K562 (cell line): Measurements from ENCODE around the gene TLDC2. TPM values are rescaled to one million over a fixed set of nuclear protein-coding genes. Genes with fewer than 3 reads are reported as not detected.
A peak's percentile ranks its signal among the peaks of the same experiment; 100 is the strongest.

Experiments
- ATAC-seq: fragments of 200-7000 bp; cut with Tn5 transposase; 3 replicates; pipeline ENCODE4 v1.9.1; 2020; ENCODE audit warnings: moderate library complexity
- BruUV-seq: library from RNA; stranded (reverse); fragments of 400-500 nt; replicated peaks from 2 replicates; lab custom pipeline; 2021; lab: Mats Ljungman, UMichigan
- CTCF ChIA-PET: fragments of 300-600 bp; formaldehyde crosslinking; extraction: SDS; loops from one replicate; lab custom pipeline; 2021; ENCODE audit warnings: low intra/inter-chr PET ratio; lab: Yijun Ruan, JAX
- POLR2A ChIA-PET: fragments of 300-600, 350-650 bp; sonication (Branson Sonifier 250); formaldehyde crosslinking; extraction: SDS; loops from one replicate; lab custom pipeline; 2021; ENCODE audit warnings: antibody characterized with exemption, inconsistent platforms; lab: Yijun Ruan, JAX
- DNase-seq, 4 experiments: peaks; one replicate each; pipeline versions ENCODE4 v3.0.0 to v3.0.0-alpha.2; 2011 to 2018; ENCODE audit warnings: low spot score in 3 of 4, mixed read lengths in 3 of 4; ENCODE audit errors: extremely low read depth in 1 of 4
- FAIRE-seq: peaks from 2 replicates; lab custom pipeline; 2011; peaks lifted over from hg19 to GRCh38; lab: Jason Lieb, UNC
- H2AFZ ChIP-seq: 2 replicates; pipeline ENCODE4 v1.6.0; 2011; ENCODE audit warnings: low read depth, low read length, control low read depth, inconsistent platforms
- H3K27ac ChIP-seq: fragments of 200-600 bp; 3 replicates; pipeline ENCODE4 v1.8.0; 2011; ENCODE audit warnings: low read depth, mild to moderate bottlenecking, control low read depth, inconsistent platforms, low read length, moderate library complexity, mixed read lengths; ENCODE audit errors: extremely low read depth
- H3K27me3 ChIP-seq, 2 experiments: fragments of 300-600 bp in 1 of 2; 2 replicates in 1 of 2; 3 replicates in 1 of 2; pipeline versions ENCODE4 v1.6.0 to v1.8.0; 2011; ENCODE audit warnings: inconsistent platforms in 2 of 2, low read length in 2 of 2, mild to moderate bottlenecking in 1 of 2, mixed read lengths in 1 of 2, moderate library complexity in 1 of 2; ENCODE audit not compliant: control insufficient read depth in 2 of 2, insufficient read depth in 2 of 2
- H3K36me3 ChIP-seq: fragments of 300-600 bp; 3 replicates; pipeline ENCODE4 v1.8.0; 2011; ENCODE audit warnings: mild to moderate bottlenecking, low read length, inconsistent platforms; ENCODE audit not compliant: control insufficient read depth, insufficient read depth
- H3K4me1 ChIP-seq, 2 experiments: fragments of 200-600 bp in 1 of 2; replicated peaks in 1 of 2; 2 replicates in 1 of 2; 3 replicates in 1 of 2; pipeline versions ENCODE4 v1.5.1 to v1.8.0; 2011; ENCODE audit warnings: inconsistent platforms in 2 of 2, low read length in 2 of 2, mild to moderate bottlenecking in 1 of 2, mixed read lengths in 1 of 2, moderate library complexity in 1 of 2; ENCODE audit not compliant: control insufficient read depth in 2 of 2, insufficient read depth in 2 of 2
- H3K4me2 ChIP-seq: 2 replicates; pipeline ENCODE4 v1.6.1; 2011; ENCODE audit warnings: low read length, control low read depth, inconsistent platforms, mixed read lengths; ENCODE audit not compliant: insufficient read depth
- H3K4me3 ChIP-seq: fragments of 200-600 bp; sonication (generic), shearing (Covaris generic); 2 replicates; pipeline ENCODE4 v1.5.1; 2016; ENCODE audit warnings: control low read depth, inconsistent platforms
- H3K79me2 ChIP-seq: fragments of 200-600 bp; 3 replicates; pipeline ENCODE4 v1.8.0; 2011; ENCODE audit warnings: low read length, inconsistent platforms; ENCODE audit not compliant: control insufficient read depth, insufficient read depth
- H3K9ac ChIP-seq, 2 experiments: 2 replicates each; pipeline versions ENCODE4 v1.6.0 to v1.6.1; 2011; ENCODE audit warnings: low read depth in 2 of 2, low read length in 2 of 2, control low read depth in 1 of 2, inconsistent platforms in 1 of 2, mild to moderate bottlenecking in 1 of 2, mixed read lengths in 1 of 2; ENCODE audit not compliant: insufficient read depth in 1 of 2
- H3K9me1 ChIP-seq: one replicate; pipeline ENCODE4 v1.6.0; 2011; ENCODE audit warnings: inconsistent platforms, mild to moderate bottlenecking, low read length, moderate library complexity; ENCODE audit not compliant: control insufficient read depth, insufficient read depth
- H3K9me3 ChIP-seq: replicated peaks from 2 replicates; pipeline ENCODE4 v1.5.1; 2011; ENCODE audit warnings: low read depth, low read length, inconsistent platforms; ENCODE audit not compliant: control insufficient read depth, insufficient read depth
- H4K20me1 ChIP-seq: replicated peaks from 2 replicates; pipeline ENCODE4 v1.6.1; 2011; ENCODE audit warnings: low read length, inconsistent platforms, mixed read lengths; ENCODE audit not compliant: control insufficient read depth, insufficient read depth
- ZNF316 ChIP-seq: fragments of 450-650 bp; IDR thresholded peaks from 2 replicates; pipeline ENCODE4 v1.6.1; 2016
- WGBS: fragments of 100-300 bp; shearing (Covaris generic); methylation state at CpG from one replicate; pipeline ENCODE4 v1.1.6; 2016; ENCODE audit warnings: low coverage, mixed read lengths; ENCODE audit not compliant: insufficient coverage; ENCODE audit errors: missing lambda C conversion rate; 5-methylcytosine and 5-hydroxymethylcytosine counted together
- in situ Hi-C: fragments of 300-500 bp; cut with MboI; formaldehyde crosslinking; loops from 4 replicates; pipeline ENCODE4 v1.15.0; 2018; ENCODE audit warnings: inconsistent platforms, mixed read lengths
- intact Hi-C: fragments of 100-400 bp; cut with micrococcal nuclease; formaldehyde crosslinking; loops from 2 replicates; pipeline ENCODE4 v1.14.2; 2022
- polyA plus RNA-seq, 8 experiments: library from polyadenylated mRNA; depleted of rRNA in 4 of 8; stranded (reverse) in 5 of 8; unstranded in 3 of 8; fragments of >200 nt; fragmentation: Nextera tagmentation in 2 of 8; fragmentation: Illumina TruSeq in 1 of 8; extraction: Ambion mirVana in 2 of 8; extraction: Trizol in 1 of 8; gene quantifications; 2 replicates each; pipeline versions ENCODE4 v1.2.1 to v1.2.3, GENCODE V29; 2011 to 2014; ENCODE audit warnings: inconsistent platforms in 1 of 8, missing spikeins in 1 of 8
- total RNA-seq, 7 experiments: library from RNA; depleted of rRNA in 6 of 7; stranded (reverse); fragments of >200 nt in 6 of 7; fragmentation: Illumina TruSeq in 2 of 7; extraction: Trizol in 2 of 7; gene quantifications; 2 replicates each; pipeline versions ENCODE4 v1.2.1 to v1.2.3, GENCODE V29; 2011 to 2021; ENCODE audit warnings: low replicate concordance in 1 of 7
- TF ChIP-seq, protein P1 (sequence below): sonication (generic); formaldehyde crosslinking; IDR thresholded peaks from 2 replicates; pipeline ENCODE4 v1.8.1; 2023; ENCODE audit warnings: mild to moderate bottlenecking, missing genetic modification reagents
- TF ChIP-seq, protein P2 (sequence below): sonication (generic); IDR thresholded peaks from 2 replicates; pipeline ENCODE4 v1.6.1; 2016
- TF ChIP-seq, protein P3 (sequence below), 3 experiments: IDR thresholded peaks in 2 of 3; conservative IDR thresholded peaks in 1 of 3; 2 replicates each; pipeline ENCODE4 v1.5.1; 2011 to 2012; ENCODE audit warnings: low read length in 3 of 3, mild to moderate bottlenecking in 3 of 3, control low read depth in 2 of 3, improper control_type of control experiment in 1 of 3, inconsistent platforms in 1 of 3, low read depth in 1 of 3, mixed read lengths in 1 of 3, moderate library complexity in 1 of 3; ENCODE audit not compliant: insufficient read depth in 2 of 3

TLDC2 gene
- total and polyA plus RNA-seq, 9 of the 15 experiments (the other 6 are each of a cell fraction or from before 2014, with no cell fraction given): not detected

DNA sequence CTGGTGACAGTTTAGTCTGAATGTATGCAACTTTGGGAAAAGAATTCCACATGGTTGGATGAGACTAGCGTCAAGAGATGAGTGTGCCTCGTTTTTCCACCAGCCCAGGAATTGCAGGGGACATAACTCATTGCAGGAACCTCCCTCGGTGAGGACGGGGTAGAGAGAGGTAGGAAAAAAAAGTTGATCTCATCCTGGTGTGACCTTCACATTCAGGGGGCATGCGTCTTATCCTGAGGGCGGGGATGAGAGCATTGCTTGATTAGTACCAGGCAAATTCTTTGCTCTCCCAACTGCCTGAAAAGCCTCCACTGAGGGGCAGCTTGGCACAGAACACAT, 11.8 kb downstream of the TLDC2 start (continued):
- TF ChIP-seq, protein P1, sequence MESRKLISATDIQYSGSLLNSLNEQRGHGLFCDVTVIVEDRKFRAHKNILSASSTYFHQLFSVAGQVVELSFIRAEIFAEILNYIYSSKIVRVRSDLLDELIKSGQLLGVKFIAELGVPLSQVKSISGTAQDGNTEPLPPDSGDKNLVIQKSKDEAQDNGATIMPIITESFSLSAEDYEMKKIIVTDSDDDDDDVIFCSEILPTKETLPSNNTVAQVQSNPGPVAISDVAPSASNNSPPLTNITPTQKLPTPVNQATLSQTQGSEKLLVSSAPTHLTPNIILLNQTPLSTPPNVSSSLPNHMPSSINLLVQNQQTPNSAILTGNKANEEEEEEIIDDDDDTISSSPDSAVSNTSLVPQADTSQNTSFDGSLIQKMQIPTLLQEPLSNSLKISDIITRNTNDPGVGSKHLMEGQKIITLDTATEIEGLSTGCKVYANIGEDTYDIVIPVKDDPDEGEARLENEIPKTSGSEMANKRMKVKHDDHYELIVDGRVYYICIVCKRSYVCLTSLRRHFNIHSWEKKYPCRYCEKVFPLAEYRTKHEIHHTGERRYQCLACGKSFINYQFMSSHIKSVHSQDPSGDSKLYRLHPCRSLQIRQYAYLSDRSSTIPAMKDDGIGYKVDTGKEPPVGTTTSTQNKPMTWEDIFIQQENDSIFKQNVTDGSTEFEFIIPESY (CRISPR knock-in tag): no peak
- TF ChIP-seq, protein P2, sequence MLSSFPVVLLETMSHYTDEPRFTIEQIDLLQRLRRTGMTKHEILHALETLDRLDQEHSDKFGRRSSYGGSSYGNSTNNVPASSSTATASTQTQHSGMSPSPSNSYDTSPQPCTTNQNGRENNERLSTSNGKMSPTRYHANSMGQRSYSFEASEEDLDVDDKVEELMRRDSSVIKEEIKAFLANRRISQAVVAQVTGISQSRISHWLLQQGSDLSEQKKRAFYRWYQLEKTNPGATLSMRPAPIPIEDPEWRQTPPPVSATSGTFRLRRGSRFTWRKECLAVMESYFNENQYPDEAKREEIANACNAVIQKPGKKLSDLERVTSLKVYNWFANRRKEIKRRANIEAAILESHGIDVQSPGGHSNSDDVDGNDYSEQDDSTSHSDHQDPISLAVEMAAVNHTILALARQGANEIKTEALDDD: no peak

DNA sequence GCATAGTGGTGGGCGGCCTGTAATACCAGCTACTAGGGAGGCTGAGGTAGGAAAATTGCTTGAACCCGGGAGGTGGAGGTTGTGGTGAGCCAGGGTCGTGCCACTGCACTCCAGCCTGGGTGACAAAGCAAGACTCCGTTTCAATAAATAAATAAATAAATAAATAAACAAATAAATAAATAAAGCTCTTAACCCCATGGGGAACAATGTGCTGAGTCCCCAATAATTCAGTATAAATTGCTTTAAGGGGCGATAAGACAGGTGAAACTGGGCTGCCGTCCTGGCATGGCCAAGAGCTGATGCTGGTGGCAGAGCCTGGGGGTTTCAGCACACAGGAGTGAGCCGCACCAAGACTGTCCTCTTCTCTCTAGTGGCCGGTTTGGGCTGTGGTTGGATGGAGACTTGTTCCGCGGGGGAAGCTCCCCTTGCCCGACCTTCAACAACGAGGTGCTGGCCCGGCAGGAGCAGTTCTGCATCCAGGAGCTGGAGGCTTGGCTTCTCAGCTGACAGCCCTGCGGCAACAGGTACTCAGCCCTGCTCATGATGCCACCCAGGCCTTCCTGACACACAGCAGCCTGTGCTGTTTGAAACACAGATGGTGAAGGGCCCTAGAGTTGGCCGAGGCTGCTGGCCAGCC, 13.1 kb downstream of the TLDC2 start:
- ATAC-seq: no peak
- CTCF ChIA-PET: no interaction called here

More for the DNA sequence above, 13.1 kb downstream of the TLDC2 start:
- Histone ChIP-seq H3K79me2 (no peaks in the 10 kb centered on the region), H3K9me1 (no peaks in the 10 kb centered on the region), H3K4me2 (no peak overlapping the region), H3K27me3 (no peaks in the 10 kb centered on the region), H3K9me3 (no peaks in the 10 kb centered on the region), H3K4me1 (peaks cover 0 to 13% of the 10 kb centered on the region in 2 experiments; a peak in 3 of 5 replicates), H3K27ac (no peak overlapping the region), H4K20me1 (peaks cover 5% of the 10 kb centered on the region; the same call in 1 of the 2 replicates), H3K9ac (peak overlapping the region in 1 of 2 experiments; percentile 54; a peak in 2 of 4 replicates)
- DNase-seq: no peak
- intact Hi-C loops: loop anchor here (5.0 kb wide), 1 partner anchor 277 kb away; no protein-coding TSS in a partner anchor
- WGBS: 74% methylated on average over 15 of the region's 15 CpGs
- POLR2A ChIA-PET: interaction anchor here (0.7 kb wide), 1 partner anchor 125 kb away, joined by 3 read pairs; no protein-coding TSS in a partner anchor
- TF ChIP-seq, protein P3, sequence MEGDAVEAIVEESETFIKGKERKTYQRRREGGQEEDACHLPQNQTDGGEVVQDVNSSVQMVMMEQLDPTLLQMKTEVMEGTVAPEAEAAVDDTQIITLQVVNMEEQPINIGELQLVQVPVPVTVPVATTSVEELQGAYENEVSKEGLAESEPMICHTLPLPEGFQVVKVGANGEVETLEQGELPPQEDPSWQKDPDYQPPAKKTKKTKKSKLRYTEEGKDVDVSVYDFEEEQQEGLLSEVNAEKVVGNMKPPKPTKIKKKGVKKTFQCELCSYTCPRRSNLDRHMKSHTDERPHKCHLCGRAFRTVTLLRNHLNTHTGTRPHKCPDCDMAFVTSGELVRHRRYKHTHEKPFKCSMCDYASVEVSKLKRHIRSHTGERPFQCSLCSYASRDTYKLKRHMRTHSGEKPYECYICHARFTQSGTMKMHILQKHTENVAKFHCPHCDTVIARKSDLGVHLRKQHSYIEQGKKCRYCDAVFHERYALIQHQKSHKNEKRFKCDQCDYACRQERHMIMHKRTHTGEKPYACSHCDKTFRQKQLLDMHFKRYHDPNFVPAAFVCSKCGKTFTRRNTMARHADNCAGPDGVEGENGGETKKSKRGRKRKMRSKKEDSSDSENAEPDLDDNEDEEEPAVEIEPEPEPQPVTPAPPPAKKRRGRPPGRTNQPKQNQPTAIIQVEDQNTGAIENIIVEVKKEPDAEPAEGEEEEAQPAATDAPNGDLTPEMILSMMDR (IDR thresholded peaks at IDR 0.05 in 2 of 3, conservative IDR thresholded peaks at IDR 0.05 in 1 of 3; ENCODE audit: insufficient read depth in 2 of 3, low read depth in 1 of 3, low read length in 3 of 3): no peak
- peak; percentile 32 for TF ChIP-seq ZNF316
- TF ChIP-seq, all 486 proteins: peak for 1
- no peak overlapping the region for H2AFZ ChIP-seq
- in situ Hi-C loops: no loop called here
- peaks cover 5% of the 10 kb centered on the region; the same call in 2 of the 3 replicates for H3K36me3 ChIP-seq
- H3K4me3 ChIP-seq: no peak overlapping the region
- no peak for FAIRE-seq
- no TSS peak for BruUV-seq
